Left ventricle myocardium inferior (tissue), 1 donor: ENCODE measurements around the gene LRIT1. TPM values are rescaled to one million over a fixed set of nuclear protein-coding genes. Genes with fewer than 3 reads are reported as not detected.

Experiments used
- DNase-seq: peaks from one replicate; pipeline ENCODE4 v3.0.0-alpha.2; 2020
- H3K27ac ChIP-seq: fragments of 200-600 bp; replicated peaks from 2 replicates; pipeline ENCODE4 v1.8.0; 2021
- H3K27me3 ChIP-seq: fragments of 200-600 bp; 2 replicates; pipeline ENCODE4 v1.8.0; 2021; ENCODE audit warnings: low read depth
- H3K36me3 ChIP-seq: fragments of 200-600 bp; 2 replicates; pipeline ENCODE4 v1.8.0; 2021
- H3K4me1 ChIP-seq: fragments of 200-600 bp; 2 replicates; pipeline ENCODE4 v1.8.0; 2021
- H3K4me3 ChIP-seq: fragments of 200-600 bp; 2 replicates; pipeline ENCODE4 v1.8.0; 2021; ENCODE audit warnings: mild to moderate bottlenecking, moderate library complexity
- H3K9me3 ChIP-seq: fragments of 200-600 bp; replicated peaks from 2 replicates; pipeline ENCODE4 v1.8.0; 2021
- CTCF ChIP-seq: fragments of 200-600 bp; IDR thresholded peaks from 2 replicates; pipeline ENCODE4 v1.8.0; 2021; ENCODE audit warnings: antibody characterized with exemption, mild to moderate bottlenecking, borderline replicate concordance
- intact Hi-C: fragments of 100-400 bp; cut with micrococcal nuclease; formaldehyde crosslinking; loops from one replicate; pipeline ENCODE4 v1.11.0; 2022
- total RNA-seq: library from RNA; stranded (reverse); fragmentation: NEBNext Ultra II Directional; extraction: Animal tissue kit (Norgen Biotek cat#: 25700); gene quantifications from one replicate; pipeline ENCODE4 v1.2.1, GENCODE V29; 2021
- donor health status: DM: no; HTN: yes; CAD: no; lungs with severe emphysema.

LRIT1 gene
- total RNA-seq, 1 donor from 2014 or later: not detected

- no peak for DNase-seq
Observed at GRCh38 chr10:84212014-84212413, 29.3 kb downstream of the LRIT1 start.

GRCh38 chr10:84211566-84211965, 29.8 kb downstream of the LRIT1 start:
- intact Hi-C loops: no loop called here

More at GRCh38 chr10:84212014-84212413, 29.3 kb downstream of the LRIT1 start:
- H3K27ac ChIP-seq: no peak overlapping the region
- peaks cover 50% of the 10 kb centered on the region for H3K27me3 ChIP-seq
- H3K4me1 ChIP-seq: no peaks in the 10 kb centered on the region
- intact Hi-C loops: no loop called here
- no peak for TF ChIP-seq CTCF
- no peak overlapping the region for H3K4me3 ChIP-seq
- H3K36me3 ChIP-seq: no peaks in the 10 kb centered on the region
- no peaks in the 10 kb centered on the region for H3K9me3 ChIP-seq

GRCh38 chr10:84208023-84208422, 33.3 kb downstream of the LRIT1 start:
- Histone ChIP-seq H3K36me3 (no peaks in the 10 kb centered on the region), H3K4me1 (no peaks in the 10 kb centered on the region), H3K4me3 (no peak overlapping the region), H3K27ac (no peak overlapping the region), H3K27me3 (peaks cover 60% of the 10 kb centered on the region), H3K9me3 (no peaks in the 10 kb centered on the region)
- intact Hi-C loops: no loop called here
- DNase-seq: no peak
- no peak for TF ChIP-seq CTCF

More at GRCh38 chr10:84211566-84211965, 29.8 kb downstream of the LRIT1 start:
- Histone ChIP-seq H3K4me1 (no peaks in the 10 kb centered on the region), H3K4me3 (no peak overlapping the region), H3K27me3 (peaks cover 54% of the 10 kb centered on the region), H3K27ac (no peak overlapping the region), H3K36me3 (no peaks in the 10 kb centered on the region), H3K9me3 (no peaks in the 10 kb centered on the region)
- no peak for TF ChIP-seq CTCF
- DNase-seq: no peak

GRCh38 chr10:84205853-84206525, 35.4 kb downstream of the LRIT1 start:
- Histone ChIP-seq H3K36me3 (no peaks in the 10 kb centered on the region), H3K27ac (no peak overlapping the region), H3K27me3 (peaks cover 74% of the 10 kb centered on the region), H3K4me1 (no peaks in the 10 kb centered on the region), H3K4me3 (no peak overlapping the region), H3K9me3 (no peaks in the 10 kb centered on the region)
- DNase-seq: no peak
- TF ChIP-seq CTCF: no peak
- intact Hi-C loops: no loop called here

GRCh38 chr10:84205049-84205852, 36.1 kb downstream of the LRIT1 start:
- peaks cover 79% of the 10 kb centered on the region for H3K27me3 ChIP-seq
- TF ChIP-seq CTCF: peak; percentile 75
- peak; percentile 49 for DNase-seq
- no peaks in the 10 kb centered on the region for H3K36me3 ChIP-seq
- H3K4me3 ChIP-seq: no peak overlapping the region
- intact Hi-C loops: no loop called here
- H3K27ac ChIP-seq: no peak overlapping the region
- H3K9me3 ChIP-seq: no peaks in the 10 kb centered on the region
- H3K4me1 ChIP-seq: no peaks in the 10 kb centered on the region
